K562 (cell line): Measurements from ENCODE around the gene EHBP1L1. TPM values are rescaled to one million over a fixed set of nuclear protein-coding genes. Genes with fewer than 3 reads are reported as not detected.

Experiments used
- ATAC-seq: fragments of 200-7000 bp; cut with Tn5 transposase; 3 replicates; pipeline ENCODE4 v1.9.1; 2020; ENCODE audit warnings: moderate library complexity
- BruUV-seq: library from RNA; stranded (reverse); fragments of 400-500 nt; replicated peaks from 2 replicates; lab custom pipeline; 2021; lab: Mats Ljungman, UMichigan
- CTCF ChIA-PET: fragments of 300-600 bp; formaldehyde crosslinking; extraction: SDS; loops from one replicate; lab custom pipeline; 2021; ENCODE audit warnings: low intra/inter-chr PET ratio; lab: Yijun Ruan, JAX
- POLR2A ChIA-PET: fragments of 300-600, 350-650 bp; sonication (Branson Sonifier 250); formaldehyde crosslinking; extraction: SDS; loops from one replicate; lab custom pipeline; 2021; ENCODE audit warnings: antibody characterized with exemption, inconsistent platforms; lab: Yijun Ruan, JAX
- DNase-seq, 4 experiments: peaks; one replicate each; pipeline versions ENCODE4 v3.0.0 to v3.0.0-alpha.2; 2011 to 2018; ENCODE audit warnings: low spot score in 3 of 4, mixed read lengths in 3 of 4; ENCODE audit errors: extremely low read depth in 1 of 4
- FAIRE-seq: peaks from 2 replicates; lab custom pipeline; 2011; peaks lifted over from hg19 to GRCh38; lab: Jason Lieb, UNC
- H2AFZ ChIP-seq: 2 replicates; pipeline ENCODE4 v1.6.0; 2011; ENCODE audit warnings: low read depth, low read length, control low read depth, inconsistent platforms
- H3K27ac ChIP-seq: fragments of 200-600 bp; 3 replicates; pipeline ENCODE4 v1.8.0; 2011; ENCODE audit warnings: low read depth, mild to moderate bottlenecking, control low read depth, inconsistent platforms, low read length, moderate library complexity, mixed read lengths; ENCODE audit errors: extremely low read depth
- H3K27me3 ChIP-seq, 2 experiments: fragments of 300-600 bp in 1 of 2; 2 replicates in 1 of 2; 3 replicates in 1 of 2; pipeline versions ENCODE4 v1.6.0 to v1.8.0; 2011; ENCODE audit warnings: inconsistent platforms in 2 of 2, low read length in 2 of 2, mild to moderate bottlenecking in 1 of 2, mixed read lengths in 1 of 2, moderate library complexity in 1 of 2; ENCODE audit not compliant: control insufficient read depth in 2 of 2, insufficient read depth in 2 of 2
- H3K36me3 ChIP-seq: fragments of 300-600 bp; 3 replicates; pipeline ENCODE4 v1.8.0; 2011; ENCODE audit warnings: mild to moderate bottlenecking, low read length, inconsistent platforms; ENCODE audit not compliant: control insufficient read depth, insufficient read depth
- H3K4me1 ChIP-seq, 2 experiments: fragments of 200-600 bp in 1 of 2; replicated peaks in 1 of 2; 2 replicates in 1 of 2; 3 replicates in 1 of 2; pipeline versions ENCODE4 v1.5.1 to v1.8.0; 2011; ENCODE audit warnings: inconsistent platforms in 2 of 2, low read length in 2 of 2, mild to moderate bottlenecking in 1 of 2, mixed read lengths in 1 of 2, moderate library complexity in 1 of 2; ENCODE audit not compliant: control insufficient read depth in 2 of 2, insufficient read depth in 2 of 2
- H3K4me2 ChIP-seq: 2 replicates; pipeline ENCODE4 v1.6.1; 2011; ENCODE audit warnings: low read length, control low read depth, inconsistent platforms, mixed read lengths; ENCODE audit not compliant: insufficient read depth
- H3K4me3 ChIP-seq: fragments of 200-600 bp; sonication (generic), shearing (Covaris generic); 2 replicates; pipeline ENCODE4 v1.5.1; 2016; ENCODE audit warnings: control low read depth, inconsistent platforms
- H3K79me2 ChIP-seq: fragments of 200-600 bp; 3 replicates; pipeline ENCODE4 v1.8.0; 2011; ENCODE audit warnings: low read length, inconsistent platforms; ENCODE audit not compliant: control insufficient read depth, insufficient read depth
- H3K9ac ChIP-seq, 2 experiments: 2 replicates each; pipeline versions ENCODE4 v1.6.0 to v1.6.1; 2011; ENCODE audit warnings: low read depth in 2 of 2, low read length in 2 of 2, control low read depth in 1 of 2, inconsistent platforms in 1 of 2, mild to moderate bottlenecking in 1 of 2, mixed read lengths in 1 of 2; ENCODE audit not compliant: insufficient read depth in 1 of 2
- H3K9me1 ChIP-seq: one replicate; pipeline ENCODE4 v1.6.0; 2011; ENCODE audit warnings: inconsistent platforms, mild to moderate bottlenecking, low read length, moderate library complexity; ENCODE audit not compliant: control insufficient read depth, insufficient read depth
- H3K9me3 ChIP-seq: replicated peaks from 2 replicates; pipeline ENCODE4 v1.5.1; 2011; ENCODE audit warnings: low read depth, low read length, inconsistent platforms; ENCODE audit not compliant: control insufficient read depth, insufficient read depth
- H4K20me1 ChIP-seq: replicated peaks from 2 replicates; pipeline ENCODE4 v1.6.1; 2011; ENCODE audit warnings: low read length, inconsistent platforms, mixed read lengths; ENCODE audit not compliant: control insufficient read depth, insufficient read depth
- ARID4B ChIP-seq: sonication (generic); formaldehyde crosslinking; IDR thresholded peaks from 2 replicates; pipeline ENCODE4 v1.8.0; 2022; ENCODE audit warnings: mild to moderate bottlenecking, missing genetic modification reagents
- ATF3 ChIP-seq, 2 experiments: fragments of 450-650 bp in 1 of 2; sonication (generic) in 1 of 2; formaldehyde crosslinking in 1 of 2; IDR thresholded peaks in 1 of 2; conservative IDR thresholded peaks in 1 of 2; 2 replicates each; pipeline versions ENCODE4 v1.6.1 to v1.8.1; 2016 to 2023; ENCODE audit warnings: mild to moderate bottlenecking in 2 of 2, moderate library complexity in 2 of 2, inconsistent platforms in 1 of 2, missing genetic modification reagents in 1 of 2
- BRD4 ChIP-seq: fragments of 200-600 bp; sonication (generic); IDR thresholded peaks from 2 replicates; pipeline ENCODE4 v1.6.1; 2017; ENCODE audit warnings: inconsistent platforms
- ETS1 ChIP-seq: conservative IDR thresholded peaks from 2 replicates; pipeline ENCODE4 v1.6.1; 2011; ENCODE audit warnings: low read depth, mild to moderate bottlenecking, low read length; ENCODE audit not compliant: control insufficient read depth
- FOSL1 ChIP-seq: fragments of 200-800 bp; sonication (Bioruptor generic); conservative IDR thresholded peaks from 2 replicates; pipeline ENCODE4 v1.6.1; 2016; ENCODE audit warnings: missing genetic modification characterization, missing compliant biosample characterization
- MAX ChIP-seq: sonication (generic); formaldehyde crosslinking; IDR thresholded peaks from 2 replicates; pipeline ENCODE4 v1.9.0; 2022; ENCODE audit warnings: mild to moderate bottlenecking, missing genetic modification reagents
- POLR2H ChIP-seq: IDR thresholded peaks from 2 replicates; pipeline ENCODE4 v1.6.1; 2016; ENCODE audit warnings: missing genetic modification characterization, low read depth, mild to moderate bottlenecking, control low read depth, missing compliant biosample characterization, moderate library complexity
- POLR3A ChIP-seq: IDR thresholded peaks from 2 replicates; pipeline ENCODE4 v1.6.1; 2011; ENCODE audit warnings: borderline replicate concordance, mild to moderate bottlenecking, moderate library complexity; ENCODE audit not compliant: insufficient read length, insufficient read depth; ENCODE audit errors: extremely low read depth
- TFAP4 ChIP-seq: sonication (generic); formaldehyde crosslinking; IDR thresholded peaks from 2 replicates; pipeline ENCODE4 v1.8.0; 2022; ENCODE audit warnings: missing genetic modification reagents, mild to moderate bottlenecking, moderate library complexity, borderline replicate concordance
- XRCC5 ChIP-seq: fragments of 200-400 bp; formaldehyde crosslinking; IDR thresholded peaks from 2 replicates; pipeline ENCODE4 v1.6.1; 2017; ENCODE audit warnings: low read depth, mild to moderate bottlenecking, low read length
- WGBS: fragments of 100-300 bp; shearing (Covaris generic); methylation state at CpG from one replicate; pipeline ENCODE4 v1.1.6; 2016; ENCODE audit warnings: low coverage, mixed read lengths; ENCODE audit not compliant: insufficient coverage; ENCODE audit errors: missing lambda C conversion rate; 5-methylcytosine and 5-hydroxymethylcytosine counted together
- in situ Hi-C: fragments of 300-500 bp; cut with MboI; formaldehyde crosslinking; loops from 4 replicates; pipeline ENCODE4 v1.15.0; 2018; ENCODE audit warnings: inconsistent platforms, mixed read lengths
- intact Hi-C: fragments of 100-400 bp; cut with micrococcal nuclease; formaldehyde crosslinking; loops from 2 replicates; pipeline ENCODE4 v1.14.2; 2022
- polyA plus RNA-seq, 8 experiments: library from polyadenylated mRNA; depleted of rRNA in 4 of 8; stranded (reverse) in 5 of 8; unstranded in 3 of 8; fragments of >200 nt; fragmentation: Nextera tagmentation in 2 of 8; fragmentation: Illumina TruSeq in 1 of 8; extraction: Ambion mirVana in 2 of 8; extraction: Trizol in 1 of 8; gene quantifications; 2 replicates each; pipeline versions ENCODE4 v1.2.1 to v1.2.3, GENCODE V29; 2011 to 2014; ENCODE audit warnings: inconsistent platforms in 1 of 8, missing spikeins in 1 of 8
- total RNA-seq, 7 experiments: library from RNA; depleted of rRNA in 6 of 7; stranded (reverse); fragments of >200 nt in 6 of 7; fragmentation: Illumina TruSeq in 2 of 7; extraction: Trizol in 2 of 7; gene quantifications; 2 replicates each; pipeline versions ENCODE4 v1.2.1 to v1.2.3, GENCODE V29; 2011 to 2021; ENCODE audit warnings: low replicate concordance in 1 of 7

The EHBP1L1 gene
- total and polyA plus RNA-seq, 9 of the 15 experiments (the other 6 are each of a cell fraction or from before 2014, with no cell fraction given), result 0.03 to 87.1 (median 26.3) TPM

- CTCF ChIA-PET, result no interaction called here
- FAIRE-seq, result peak; percentile 23
- POLR2A ChIA-PET, result interaction anchor here (0.6 to 3.6 kb wide), 10 partner anchors 11 to 298 kb away, joined by 3 to 22 read pairs (median 4); partner anchors contain the start of genes FAM89B, MALAT1 and ZNRD2
- TF ChIP-seq FOSL1 (tag), result 0 out of 2 replicates have a peak, but pooled peaks have one; percentile 12
- TF ChIP-seq ARID4B, result peak; percentile 43; the same call in 1 of the 2 replicates
- no peak for TF ChIP-seq POLR2H (tag)
- TF ChIP-seq XRCC5, result no peak
- TF ChIP-seq MAX (CRISPR knock-in tag), result 0 out of 2 replicates have a peak, but pooled peaks have one; percentile 33
- no peak for TF ChIP-seq BRD4
- TF ChIP-seq POLR3A, result no peak
- TF ChIP-seq ATF3 (IDR thresholded peaks at IDR 0.05), result 0 out of 2 replicates have a peak, but pooled peaks have one; percentile 6
- no peak for TF ChIP-seq ATF3 (CRISPR knock-in tag; conservative IDR thresholded peaks at IDR 0.05)
- peak; percentile 61 for TF ChIP-seq TFAP4 (CRISPR knock-in tag)
- 0 out of 2 replicates have a peak, but pooled peaks have one; percentile 20 for TF ChIP-seq ETS1
Observed at GRCh38 chr11:65560555-65561418, 15.1 kb upstream of the EHBP1L1 start.

More at GRCh38 chr11:65560555-65561418, 15.1 kb upstream of the EHBP1L1 start:
- no peaks in the 10 kb centered on the region for H3K27me3 ChIP-seq
- H2AFZ ChIP-seq, result peak overlapping the region; percentile 75
- H3K27ac ChIP-seq, result no peak overlapping the region
- intact Hi-C loops (no loop called here), in situ Hi-C loops (no loop called here)
- BruUV-seq, result no TSS peak
- no peaks in the 10 kb centered on the region for H3K36me3 ChIP-seq
- peak overlapping the region; percentile 9; the same call in 1 of the 2 replicates for H3K4me2 ChIP-seq
- ATAC-seq, result no peak
- no peaks in the 10 kb centered on the region for H3K9me3 ChIP-seq
- WGBS, result 16% methylated on average over 15 of the region's 15 CpGs
- no peak overlapping the region for H3K4me3 ChIP-seq
- DNase-seq, result peak in 1 of 4 experiments; percentile 42
- H3K79me2 ChIP-seq, result no peaks in the 10 kb centered on the region
- peak overlapping the region in 1 of 2 experiments; percentile 78; a peak in 2 of 4 replicates for H3K9ac ChIP-seq
- H3K9me1 ChIP-seq, result no peaks in the 10 kb centered on the region
- no peaks in the 10 kb centered on the region for H4K20me1 ChIP-seq
- H3K4me1 ChIP-seq, result peaks cover 39 to 59% of the 10 kb centered on the region in 2 experiments
